Astrocyte (in vitro differentiated cells and primary cell): ENCODE results near the gene RALY. TPM values are rescaled to one million over a fixed set of nuclear protein-coding genes. Genes with fewer than 3 reads are reported as not detected.
A peak's percentile ranks its signal among the peaks of the same experiment; 100 is the strongest.

ENCODE experiments used
- DNase-seq: peaks from one replicate; pipeline ENCODE4 v3.0.0-alpha.2; 2010; ENCODE audit warnings: low read depth
- FAIRE-seq: peaks from 2 replicates; lab custom pipeline; 2011; peaks lifted over from hg19 to GRCh38; lab: Jason Lieb, UNC
- H2AFZ ChIP-seq: 2 replicates; pipeline ENCODE4 v1.6.0; 2012; ENCODE audit warnings: low read depth, low read length, inconsistent platforms
- H3K27ac ChIP-seq: 2 replicates; pipeline ENCODE4 v1.5.1; 2011; ENCODE audit warnings: low read depth, low read length, inconsistent platforms
- H3K27me3 ChIP-seq: 2 replicates; pipeline ENCODE4 v1.6.0; 2011; ENCODE audit warnings: low read length, inconsistent platforms; ENCODE audit not compliant: insufficient read depth
- H3K36me3 ChIP-seq: 2 replicates; pipeline ENCODE4 v1.5.1; 2011; ENCODE audit warnings: low read length, inconsistent platforms; ENCODE audit not compliant: insufficient read depth
- H3K4me1 ChIP-seq: 2 replicates; pipeline ENCODE4 v1.5.1; 2011; ENCODE audit warnings: low read length, inconsistent platforms; ENCODE audit not compliant: insufficient read depth
- H3K4me2 ChIP-seq: 2 replicates; pipeline ENCODE4 v1.6.0; 2012; ENCODE audit warnings: low read length, inconsistent platforms
- H3K4me3 ChIP-seq: 2 replicates; pipeline ENCODE4 v1.5.1; 2011; ENCODE audit warnings: low read depth, mild to moderate bottlenecking, low read length, inconsistent platforms; ENCODE audit not compliant: insufficient read depth
- H3K79me2 ChIP-seq: 2 replicates; pipeline ENCODE4 v1.6.0; 2012; ENCODE audit warnings: mild to moderate bottlenecking, low read length, inconsistent platforms; ENCODE audit not compliant: insufficient read depth
- H3K9ac ChIP-seq: 2 replicates; pipeline ENCODE4 v1.6.0; 2012; ENCODE audit warnings: mild to moderate bottlenecking, low read length, inconsistent platforms
- H3K9me3 ChIP-seq: 2 replicates; pipeline ENCODE4 v1.5.1; 2012; ENCODE audit warnings: low read depth, mild to moderate bottlenecking, low read length, inconsistent platforms; ENCODE audit not compliant: insufficient read depth
- H4K20me1 ChIP-seq: 2 replicates; pipeline ENCODE4 v1.6.0; 2012; ENCODE audit warnings: low read length, inconsistent platforms; ENCODE audit not compliant: insufficient read depth
- H3K27ac Mint-ChIP-seq: one replicate; pipeline ENCODE4 v1.8.0; 2021; ENCODE audit warnings: mild to moderate bottlenecking, mixed read lengths; ENCODE audit not compliant: unreplicated experiment
- H3K27me3 Mint-ChIP-seq: one replicate; pipeline ENCODE4 v1.8.0; 2021; ENCODE audit warnings: low read depth, mixed read lengths; ENCODE audit not compliant: unreplicated experiment
- H3K36me3 Mint-ChIP-seq: one replicate; pipeline ENCODE4 v1.8.0; 2021; ENCODE audit warnings: low read depth, mixed read lengths; ENCODE audit not compliant: unreplicated experiment
- H3K4me1 Mint-ChIP-seq: one replicate; pipeline ENCODE4 v1.8.0; 2021; ENCODE audit warnings: low read depth, mixed read lengths; ENCODE audit not compliant: unreplicated experiment
- H3K4me3 Mint-ChIP-seq: one replicate; pipeline ENCODE4 v1.8.0; 2021; ENCODE audit warnings: mild to moderate bottlenecking, moderate library complexity, mixed read lengths; ENCODE audit not compliant: unreplicated experiment
- H3K9me3 Mint-ChIP-seq: one replicate; pipeline ENCODE4 v1.8.0; 2021; ENCODE audit warnings: mild to moderate bottlenecking, mixed read lengths; ENCODE audit not compliant: unreplicated experiment
- CTCF ChIP-seq: IDR thresholded peaks from 2 replicates; pipeline ENCODE4 v1.5.1; 2011; ENCODE audit warnings: low read depth, mild to moderate bottlenecking, inconsistent platforms, low read length, moderate library complexity; ENCODE audit not compliant: insufficient read depth
- EZH2 ChIP-seq: IDR thresholded peaks from 2 replicates; pipeline ENCODE4 v1.6.1; 2012; ENCODE audit warnings: mild to moderate bottlenecking, low read length, inconsistent platforms; ENCODE audit not compliant: insufficient read depth
- total RNA-seq: library from RNA; stranded (reverse); gene quantifications from 2 replicates; pipeline ENCODE4 v1.2.1, GENCODE V29; 2021

The RALY gene
- total RNA-seq, 1 donor from 2014 or later: 105 TPM

- peaks cover 4% of the 10 kb centered on the region for H3K4me1 Mint-ChIP-seq
- no peak overlapping the region for H3K4me2 ChIP-seq
- peak overlapping the region; percentile 34 for H3K27ac Mint-ChIP-seq
- no peak overlapping the region for H3K4me3 ChIP-seq
- no peaks in the 10 kb centered on the region for H3K4me1 ChIP-seq
- no peaks in the 10 kb centered on the region for H3K9me3 ChIP-seq
- H3K4me3 Mint-ChIP-seq: no peak overlapping the region
- no peaks in the 10 kb centered on the region for H3K27me3 Mint-ChIP-seq
- peaks cover 75% of the 10 kb centered on the region for H4K20me1 ChIP-seq
- TF ChIP-seq CTCF (no peak), EZH2 (no peak)
- DNase-seq: no peak
- H2AFZ ChIP-seq: no peak overlapping the region
- peaks cover 63% of the 10 kb centered on the region for H3K36me3 ChIP-seq
- H3K27me3 ChIP-seq: no peaks in the 10 kb centered on the region
- H3K79me2 ChIP-seq: peaks cover 22% of the 10 kb centered on the region
- no peaks in the 10 kb centered on the region for H3K9me3 Mint-ChIP-seq
- H3K27ac ChIP-seq: no peak overlapping the region
- no peak overlapping the region for H3K9ac ChIP-seq
- FAIRE-seq: no peak
- H3K36me3 Mint-ChIP-seq: peaks cover 21% of the 10 kb centered on the region
Observed at GRCh38 chr20:34089655-34090345, 96.1 kb downstream of the RALY start.

GRCh38 chr20:34090645-34091044 lies 96.9 kb downstream of the RALY start:
- Mint-ChIP-seq H3K27me3 (no peaks in the 10 kb centered on the region), H3K36me3 (peaks cover 21% of the 10 kb centered on the region), H3K9me3 (no peaks in the 10 kb centered on the region), H3K27ac (no peak overlapping the region), H3K4me1 (peaks cover 3% of the 10 kb centered on the region), H3K4me3 (no peak overlapping the region)
- DNase-seq (no peak), FAIRE-seq (no peak)
- Histone ChIP-seq H3K4me3 (no peak overlapping the region), H3K79me2 (peaks cover 25% of the 10 kb centered on the region), H2AFZ (no peak overlapping the region), H3K27me3 (no peaks in the 10 kb centered on the region), H3K9ac (no peak overlapping the region), H4K20me1 (peaks cover 71% of the 10 kb centered on the region), H3K27ac (no peak overlapping the region), H3K36me3 (peaks cover 70% of the 10 kb centered on the region), H3K4me1 (no peaks in the 10 kb centered on the region), H3K9me3 (no peaks in the 10 kb centered on the region), H3K4me2 (no peak overlapping the region)
- TF ChIP-seq CTCF: no peak
- no peak for TF ChIP-seq EZH2

GRCh38 chr20:34091637-34092200 lies 98.0 kb downstream of the RALY start:
- peaks cover 71% of the 10 kb centered on the region for H4K20me1 ChIP-seq
- peaks cover 21% of the 10 kb centered on the region for H3K36me3 Mint-ChIP-seq

More at GRCh38 chr20:34091637-34092200, 98.0 kb downstream of the RALY start:
- H3K27me3 Mint-ChIP-seq: no peaks in the 10 kb centered on the region
- H3K4me3 Mint-ChIP-seq: no peak overlapping the region
- Histone ChIP-seq H3K36me3 (peaks cover 80% of the 10 kb centered on the region), H3K79me2 (peaks cover 29% of the 10 kb centered on the region), H2AFZ (no peak overlapping the region), H3K27ac (no peak overlapping the region), H3K4me2 (no peak overlapping the region), H3K27me3 (no peaks in the 10 kb centered on the region), H3K4me3 (no peak overlapping the region), H3K9me3 (no peaks in the 10 kb centered on the region), H3K9ac (no peak overlapping the region), H3K4me1 (no peaks in the 10 kb centered on the region)
- FAIRE-seq: no peak
- H3K27ac Mint-ChIP-seq: no peak overlapping the region
- H3K9me3 Mint-ChIP-seq: no peaks in the 10 kb centered on the region
- H3K4me1 Mint-ChIP-seq: no peaks in the 10 kb centered on the region
- no peak for DNase-seq
- TF ChIP-seq CTCF: no peak
- no peak for TF ChIP-seq EZH2
